ENCODE data around the gene SCGB3A2.

The SCGB3A2 gene

GRCh38 chr5:147859962-147860640, 18.4 kb upstream of the SCGB3A2 start:
- H3K27ac ChIP-seq (ENCODE audit: low read depth, low read length, poor library complexity, severe bottlenecking) = no peak overlapping the region

GRCh38 chr5:147860641-147861025, 17.9 kb upstream of the SCGB3A2 start:
- Histone ChIP-seq H3K27me3 (ENCODE audit: insufficient read depth, low read length) (no peaks in the 10 kb centered on the region), H3F3A (ENCODE audit: insufficient read depth, low read length) (no peaks in the 10 kb centered on the region), H3K4me3 (ENCODE audit: low read depth, low read length, poor library complexity, severe bottlenecking) (no peak overlapping the region), H4K20me1 (ENCODE audit: insufficient read depth, low read length) (no peaks in the 10 kb centered on the region), H3K9me2 (ENCODE audit: low read depth, low read length) (no peaks in the 10 kb centered on the region), H3K4me1 (ENCODE audit: insufficient read depth, low read length, severe bottlenecking) (no peaks in the 10 kb centered on the region), H3K36me3 (ENCODE audit: insufficient read depth, low read length) (no peaks in the 10 kb centered on the region), H3K9me3 (ENCODE audit: low read length) (no peaks in the 10 kb centered on the region), H3K79me2 (ENCODE audit: insufficient read depth, low read length) (no peaks in the 10 kb centered on the region), H2AFZ (ENCODE audit: low read length) (no peak overlapping the region), H3K27ac (ENCODE audit: low read depth, low read length, poor library complexity, severe bottlenecking) (no peak overlapping the region), H3K4me2 (ENCODE audit: low read length) (no peak overlapping the region), H3K9ac (ENCODE audit: low read length) (no peak overlapping the region)
- TF ChIP-seq, protein P1, sequence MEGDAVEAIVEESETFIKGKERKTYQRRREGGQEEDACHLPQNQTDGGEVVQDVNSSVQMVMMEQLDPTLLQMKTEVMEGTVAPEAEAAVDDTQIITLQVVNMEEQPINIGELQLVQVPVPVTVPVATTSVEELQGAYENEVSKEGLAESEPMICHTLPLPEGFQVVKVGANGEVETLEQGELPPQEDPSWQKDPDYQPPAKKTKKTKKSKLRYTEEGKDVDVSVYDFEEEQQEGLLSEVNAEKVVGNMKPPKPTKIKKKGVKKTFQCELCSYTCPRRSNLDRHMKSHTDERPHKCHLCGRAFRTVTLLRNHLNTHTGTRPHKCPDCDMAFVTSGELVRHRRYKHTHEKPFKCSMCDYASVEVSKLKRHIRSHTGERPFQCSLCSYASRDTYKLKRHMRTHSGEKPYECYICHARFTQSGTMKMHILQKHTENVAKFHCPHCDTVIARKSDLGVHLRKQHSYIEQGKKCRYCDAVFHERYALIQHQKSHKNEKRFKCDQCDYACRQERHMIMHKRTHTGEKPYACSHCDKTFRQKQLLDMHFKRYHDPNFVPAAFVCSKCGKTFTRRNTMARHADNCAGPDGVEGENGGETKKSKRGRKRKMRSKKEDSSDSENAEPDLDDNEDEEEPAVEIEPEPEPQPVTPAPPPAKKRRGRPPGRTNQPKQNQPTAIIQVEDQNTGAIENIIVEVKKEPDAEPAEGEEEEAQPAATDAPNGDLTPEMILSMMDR (IDR thresholded peaks at IDR 0.05; ENCODE audit: low read length) = no peak
- no peak for TF ChIP-seq EZH2 (IDR thresholded peaks at IDR 0.05; ENCODE audit: borderline replicate concordance, low read length)

More at GRCh38 chr5:147859962-147860640, 18.4 kb upstream of the SCGB3A2 start:
- Histone ChIP-seq H3K4me1 (ENCODE audit: insufficient read depth, low read length, severe bottlenecking) (no peaks in the 10 kb centered on the region), H3K9ac (ENCODE audit: low read length) (no peak overlapping the region), H3K27me3 (ENCODE audit: insufficient read depth, low read length) (no peaks in the 10 kb centered on the region), H3K4me2 (ENCODE audit: low read length) (no peak overlapping the region), H2AFZ (ENCODE audit: low read length) (no peak overlapping the region), H3F3A (ENCODE audit: insufficient read depth, low read length) (no peaks in the 10 kb centered on the region), H3K36me3 (ENCODE audit: insufficient read depth, low read length) (no peaks in the 10 kb centered on the region), H3K9me3 (ENCODE audit: low read length) (no peaks in the 10 kb centered on the region), H3K79me2 (ENCODE audit: insufficient read depth, low read length) (no peaks in the 10 kb centered on the region), H3K4me3 (ENCODE audit: low read depth, low read length, poor library complexity, severe bottlenecking) (no peak overlapping the region), H3K9me2 (ENCODE audit: low read depth, low read length) (no peaks in the 10 kb centered on the region), H4K20me1 (ENCODE audit: insufficient read depth, low read length) (no peaks in the 10 kb centered on the region)
- no peak for TF ChIP-seq EZH2 (IDR thresholded peaks at IDR 0.05; ENCODE audit: borderline replicate concordance, low read length)
- TF ChIP-seq, protein P1 (IDR thresholded peaks at IDR 0.05; ENCODE audit: low read length) = no peak

- no peaks in the 10 kb centered on the region for H4K20me1 ChIP-seq (ENCODE audit: insufficient read depth, low read length)
- H2AFZ ChIP-seq (ENCODE audit: low read length) = no peak overlapping the region
- H3K36me3 ChIP-seq (ENCODE audit: insufficient read depth, low read length) = no peaks in the 10 kb centered on the region
- H3K9ac ChIP-seq (ENCODE audit: low read length) = no peak overlapping the region
- H3K4me3 ChIP-seq (ENCODE audit: low read depth, low read length, poor library complexity, severe bottlenecking) = no peak overlapping the region
- no peaks in the 10 kb centered on the region for H3K27me3 ChIP-seq (ENCODE audit: insufficient read depth, low read length)
- H3F3A ChIP-seq (ENCODE audit: insufficient read depth, low read length) = no peaks in the 10 kb centered on the region
- no peaks in the 10 kb centered on the region for H3K9me3 ChIP-seq (ENCODE audit: low read length)
- TF ChIP-seq, protein P1 (IDR thresholded peaks at IDR 0.05; ENCODE audit: low read length) = no peak
- no peak for TF ChIP-seq EZH2 (IDR thresholded peaks at IDR 0.05; ENCODE audit: borderline replicate concordance, low read length)
- H3K4me2 ChIP-seq (ENCODE audit: low read length) = no peak overlapping the region
- H3K4me1 ChIP-seq (ENCODE audit: insufficient read depth, low read length, severe bottlenecking) = no peaks in the 10 kb centered on the region
- H3K9me2 ChIP-seq (ENCODE audit: low read depth, low read length) = no peaks in the 10 kb centered on the region
- no peaks in the 10 kb centered on the region for H3K79me2 ChIP-seq (ENCODE audit: insufficient read depth, low read length)
- H3K27ac ChIP-seq (ENCODE audit: low read depth, low read length, poor library complexity, severe bottlenecking) = no peak overlapping the region
Measured at GRCh38 chr5:147863454-147864158, 14.9 kb upstream of the SCGB3A2 start.
